K562 (cell line): ENCODE measurements around the gene CDK9. TPM values are rescaled to one million over a fixed set of nuclear protein-coding genes. Genes with fewer than 3 reads are reported as not detected.

ENCODE experiments used
- ATAC-seq: fragments of 200-7000 bp; cut with Tn5 transposase; 3 replicates; pipeline ENCODE4 v1.9.1; 2020; ENCODE audit warnings: moderate library complexity
- BruUV-seq: library from RNA; stranded (reverse); fragments of 400-500 nt; replicated peaks from 2 replicates; lab custom pipeline; 2021; lab: Mats Ljungman, UMichigan
- CTCF ChIA-PET: fragments of 300-600 bp; formaldehyde crosslinking; extraction: SDS; loops from one replicate; lab custom pipeline; 2021; ENCODE audit warnings: low intra/inter-chr PET ratio; lab: Yijun Ruan, JAX
- POLR2A ChIA-PET: fragments of 300-600, 350-650 bp; sonication (Branson Sonifier 250); formaldehyde crosslinking; extraction: SDS; loops from one replicate; lab custom pipeline; 2021; ENCODE audit warnings: antibody characterized with exemption, inconsistent platforms; lab: Yijun Ruan, JAX
- DNase-seq, 4 experiments: peaks; one replicate each; pipeline versions ENCODE4 v3.0.0 to v3.0.0-alpha.2; 2011 to 2018; ENCODE audit warnings: low spot score in 3 of 4, mixed read lengths in 3 of 4; ENCODE audit errors: extremely low read depth in 1 of 4
- FAIRE-seq: peaks from 2 replicates; lab custom pipeline; 2011; peaks lifted over from hg19 to GRCh38; lab: Jason Lieb, UNC
- H2AFZ ChIP-seq: 2 replicates; pipeline ENCODE4 v1.6.0; 2011; ENCODE audit warnings: low read depth, low read length, control low read depth, inconsistent platforms
- H3K27ac ChIP-seq: fragments of 200-600 bp; 3 replicates; pipeline ENCODE4 v1.8.0; 2011; ENCODE audit warnings: low read depth, mild to moderate bottlenecking, control low read depth, inconsistent platforms, low read length, moderate library complexity, mixed read lengths; ENCODE audit errors: extremely low read depth
- H3K27me3 ChIP-seq, 2 experiments: fragments of 300-600 bp in 1 of 2; 2 replicates in 1 of 2; 3 replicates in 1 of 2; pipeline versions ENCODE4 v1.6.0 to v1.8.0; 2011; ENCODE audit warnings: inconsistent platforms in 2 of 2, low read length in 2 of 2, mild to moderate bottlenecking in 1 of 2, mixed read lengths in 1 of 2, moderate library complexity in 1 of 2; ENCODE audit not compliant: control insufficient read depth in 2 of 2, insufficient read depth in 2 of 2
- H3K36me3 ChIP-seq: fragments of 300-600 bp; 3 replicates; pipeline ENCODE4 v1.8.0; 2011; ENCODE audit warnings: mild to moderate bottlenecking, low read length, inconsistent platforms; ENCODE audit not compliant: control insufficient read depth, insufficient read depth
- H3K4me1 ChIP-seq, 2 experiments: fragments of 200-600 bp in 1 of 2; replicated peaks in 1 of 2; 2 replicates in 1 of 2; 3 replicates in 1 of 2; pipeline versions ENCODE4 v1.5.1 to v1.8.0; 2011; ENCODE audit warnings: inconsistent platforms in 2 of 2, low read length in 2 of 2, mild to moderate bottlenecking in 1 of 2, mixed read lengths in 1 of 2, moderate library complexity in 1 of 2; ENCODE audit not compliant: control insufficient read depth in 2 of 2, insufficient read depth in 2 of 2
- H3K4me2 ChIP-seq: 2 replicates; pipeline ENCODE4 v1.6.1; 2011; ENCODE audit warnings: low read length, control low read depth, inconsistent platforms, mixed read lengths; ENCODE audit not compliant: insufficient read depth
- H3K4me3 ChIP-seq: fragments of 200-600 bp; sonication (generic), shearing (Covaris generic); 2 replicates; pipeline ENCODE4 v1.5.1; 2016; ENCODE audit warnings: control low read depth, inconsistent platforms
- H3K79me2 ChIP-seq: fragments of 200-600 bp; 3 replicates; pipeline ENCODE4 v1.8.0; 2011; ENCODE audit warnings: low read length, inconsistent platforms; ENCODE audit not compliant: control insufficient read depth, insufficient read depth
- H3K9ac ChIP-seq, 2 experiments: 2 replicates each; pipeline versions ENCODE4 v1.6.0 to v1.6.1; 2011; ENCODE audit warnings: low read depth in 2 of 2, low read length in 2 of 2, control low read depth in 1 of 2, inconsistent platforms in 1 of 2, mild to moderate bottlenecking in 1 of 2, mixed read lengths in 1 of 2; ENCODE audit not compliant: insufficient read depth in 1 of 2
- H3K9me1 ChIP-seq: one replicate; pipeline ENCODE4 v1.6.0; 2011; ENCODE audit warnings: inconsistent platforms, mild to moderate bottlenecking, low read length, moderate library complexity; ENCODE audit not compliant: control insufficient read depth, insufficient read depth
- H3K9me3 ChIP-seq: replicated peaks from 2 replicates; pipeline ENCODE4 v1.5.1; 2011; ENCODE audit warnings: low read depth, low read length, inconsistent platforms; ENCODE audit not compliant: control insufficient read depth, insufficient read depth
- H4K20me1 ChIP-seq: replicated peaks from 2 replicates; pipeline ENCODE4 v1.6.1; 2011; ENCODE audit warnings: low read length, inconsistent platforms, mixed read lengths; ENCODE audit not compliant: control insufficient read depth, insufficient read depth
- KDM5B ChIP-seq: fragments of 200-600 bp; sonication (generic); IDR thresholded peaks from 2 replicates; pipeline ENCODE4 v1.6.1; 2012; ENCODE audit warnings: low read depth, mild to moderate bottlenecking, moderate library complexity, low read length, control low read depth, inconsistent platforms; ENCODE audit not compliant: insufficient replicate concordance
- POLR2AphosphoS5 ChIP-seq: IDR thresholded peaks from 2 replicates; pipeline ENCODE4 v1.6.1; 2011; ENCODE audit warnings: mild to moderate bottlenecking, low read depth, low read length, moderate library complexity; ENCODE audit not compliant: control insufficient read depth, insufficient read depth
- POLR2G ChIP-seq: fragments of 200-400 bp; formaldehyde crosslinking; IDR thresholded peaks from 2 replicates; pipeline ENCODE4 v1.6.1; 2017; ENCODE audit warnings: low read depth, mild to moderate bottlenecking, antibody characterized with exemption, low read length, moderate library complexity
- RBFOX2 ChIP-seq: fragments of 200-400 bp; formaldehyde crosslinking; IDR thresholded peaks from 2 replicates; pipeline ENCODE4 v1.6.1; 2017; ENCODE audit warnings: low read depth, mild to moderate bottlenecking, low read length, moderate library complexity
- WGBS: fragments of 100-300 bp; shearing (Covaris generic); methylation state at CpG from one replicate; pipeline ENCODE4 v1.1.6; 2016; ENCODE audit warnings: low coverage, mixed read lengths; ENCODE audit not compliant: insufficient coverage; ENCODE audit errors: missing lambda C conversion rate; 5-methylcytosine and 5-hydroxymethylcytosine counted together
- in situ Hi-C: fragments of 300-500 bp; cut with MboI; formaldehyde crosslinking; loops from 4 replicates; pipeline ENCODE4 v1.15.0; 2018; ENCODE audit warnings: inconsistent platforms, mixed read lengths
- intact Hi-C: fragments of 100-400 bp; cut with micrococcal nuclease; formaldehyde crosslinking; loops from 2 replicates; pipeline ENCODE4 v1.14.2; 2022
- polyA plus RNA-seq, 8 experiments: library from polyadenylated mRNA; depleted of rRNA in 4 of 8; stranded (reverse) in 5 of 8; unstranded in 3 of 8; fragments of >200 nt; fragmentation: Nextera tagmentation in 2 of 8; fragmentation: Illumina TruSeq in 1 of 8; extraction: Ambion mirVana in 2 of 8; extraction: Trizol in 1 of 8; gene quantifications; 2 replicates each; pipeline versions ENCODE4 v1.2.1 to v1.2.3, GENCODE V29; 2011 to 2014; ENCODE audit warnings: inconsistent platforms in 1 of 8, missing spikeins in 1 of 8
- total RNA-seq, 7 experiments: library from RNA; depleted of rRNA in 6 of 7; stranded (reverse); fragments of >200 nt in 6 of 7; fragmentation: Illumina TruSeq in 2 of 7; extraction: Trizol in 2 of 7; gene quantifications; 2 replicates each; pipeline versions ENCODE4 v1.2.1 to v1.2.3, GENCODE V29; 2011 to 2021; ENCODE audit warnings: low replicate concordance in 1 of 7
- TF ChIP-seq, protein P1 (sequence below): fragments of 250-450 bp; sonication (Bioruptor Pico); IDR thresholded peaks from 2 replicates; pipeline ENCODE4 v1.5.0; 2022; ENCODE audit warnings: mild to moderate bottlenecking

CDK9 gene
- total and polyA plus RNA-seq, 9 of the 15 experiments (the other 6 are each of a cell fraction or from before 2014, with no cell fraction given), result 4.2 to 78.6 (median 33.0) TPM

DNA sequence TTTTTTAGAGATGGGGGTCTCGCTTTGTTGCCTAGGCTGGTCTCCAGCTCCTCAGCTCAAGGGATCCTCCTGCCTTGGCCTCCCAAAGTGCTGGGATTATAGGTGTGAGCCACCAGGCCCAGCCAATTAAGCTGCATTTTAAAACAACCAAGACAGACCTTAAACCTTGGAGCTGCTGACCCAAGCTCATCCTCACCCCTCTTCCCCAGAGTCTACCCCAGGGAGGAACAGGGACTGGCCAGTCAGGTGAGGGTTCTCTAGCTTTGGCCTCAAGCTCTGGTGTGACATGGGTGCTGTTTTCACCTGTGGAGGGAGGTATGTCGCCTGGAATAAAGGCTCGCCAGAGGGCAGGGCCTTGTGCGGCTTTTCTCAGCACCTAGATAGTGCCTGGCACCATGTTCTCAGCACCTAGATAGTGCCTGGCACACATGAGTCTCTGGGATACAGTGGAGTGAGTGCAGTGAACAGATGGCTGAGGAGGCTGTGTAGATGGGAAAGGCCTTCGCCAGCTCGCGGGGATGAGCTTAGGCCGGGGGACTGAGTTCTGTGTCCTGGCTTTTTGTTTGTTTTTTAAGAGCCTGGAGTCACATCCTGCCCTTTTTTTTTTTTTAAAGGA, 7.4 kb downstream of the CDK9 start:
- peak overlapping the region in 1 of 2 experiments; percentile 42; a peak in 1 of 4 replicates for H3K9ac ChIP-seq
- WGBS, result 70% methylated on average over 6 of the region's 8 CpGs

More for the DNA sequence above, 7.4 kb downstream of the CDK9 start:
- peaks cover 2 to 26% of the 10 kb centered on the region in 2 experiments; a peak in 4 of 5 replicates for H3K4me1 ChIP-seq
- H3K9me1 ChIP-seq, result no peaks in the 10 kb centered on the region
- peak in 1 of 4 experiments; percentile 15 for DNase-seq
- no peak overlapping the region for H3K4me2 ChIP-seq
- no peak overlapping the region for H3K27ac ChIP-seq
- no TSS peak for BruUV-seq
- no peak overlapping the region for H2AFZ ChIP-seq
- peaks cover 50% of the 10 kb centered on the region; the same call in 2 of the 3 replicates for H3K36me3 ChIP-seq
- no peak for FAIRE-seq
- CTCF ChIA-PET, result interaction anchor here (0.7 kb wide), 1 partner anchor 77 kb away, joined by 4 read pairs; no protein-coding TSS in a partner anchor
- peaks cover 11% of the 10 kb centered on the region; the same call in 1 of the 2 replicates for H4K20me1 ChIP-seq
- ATAC-seq, result peak; percentile 39
- H3K27me3 ChIP-seq, result no peaks in the 10 kb centered on the region
- in situ Hi-C loops (no loop called here), intact Hi-C loops (no loop called here)
- 0 out of 2 replicates have a peak, but pooled peaks have one; percentile 38 for TF ChIP-seq POLR2G
- TF ChIP-seq, protein P1, sequence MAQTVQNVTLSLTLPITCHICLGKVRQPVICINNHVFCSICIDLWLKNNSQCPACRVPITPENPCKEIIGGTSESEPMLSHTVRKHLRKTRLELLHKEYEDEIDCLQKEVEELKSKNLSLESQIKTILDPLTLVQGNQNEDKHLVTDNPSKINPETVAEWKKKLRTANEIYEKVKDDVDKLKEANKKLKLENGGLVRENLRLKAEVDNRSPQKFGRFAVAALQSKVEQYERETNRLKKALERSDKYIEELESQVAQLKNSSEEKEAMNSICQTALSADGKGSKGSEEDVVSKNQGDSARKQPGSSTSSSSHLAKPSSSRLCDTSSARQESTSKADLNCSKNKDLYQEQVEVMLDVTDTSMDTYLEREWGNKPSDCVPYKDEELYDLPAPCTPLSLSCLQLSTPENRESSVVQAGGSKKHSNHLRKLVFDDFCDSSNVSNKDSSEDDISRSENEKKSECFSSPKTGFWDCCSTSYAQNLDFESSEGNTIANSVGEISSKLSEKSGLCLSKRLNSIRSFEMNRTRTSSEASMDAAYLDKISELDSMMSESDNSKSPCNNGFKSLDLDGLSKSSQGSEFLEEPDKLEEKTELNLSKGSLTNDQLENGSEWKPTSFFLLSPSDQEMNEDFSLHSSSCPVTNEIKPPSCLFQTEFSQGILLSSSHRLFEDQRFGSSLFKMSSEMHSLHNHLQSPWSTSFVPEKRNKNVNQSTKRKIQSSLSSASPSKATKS (CRISPR knock-in tag), result no peak
- TF ChIP-seq KDM5B, result peak; percentile 50
- TF ChIP-seq POLR2AphosphoS5, result peak; percentile 19; the same call in 1 of the 2 replicates
- peak; percentile 37 for TF ChIP-seq RBFOX2
- TF ChIP-seq, all 486 proteins: peak for 4
- no peak overlapping the region for H3K4me3 ChIP-seq
- POLR2A ChIA-PET, result interaction anchor here (0.6 to 2.7 kb wide), 12 partner anchors 9 to 235 kb away, joined by 3 to 19 read pairs (median 7); partner anchors contain the start of genes AK1, FPGS and PIP5KL1
- peaks cover 21% of the 10 kb centered on the region for H3K79me2 ChIP-seq
- H3K9me3 ChIP-seq, result no peaks in the 10 kb centered on the region
